ENCODE measurements around the gene LNX1.
A peak's percentile ranks its signal among the peaks of the same experiment; 100 is the strongest.
"Not testable (repeated sequence)": the region's sequence is repeated elsewhere in the genome, so short reads cannot be mapped to it uniquely, and the experiment has no call there.

Gene LNX1

GRCh38 chr4:53479736-53480525 is 111.4 kb downstream of the LNX1 start:
- no peak for TF ChIP-seq CTCF (IDR thresholded peaks at IDR 0.05)
- DNase-seq (ENCODE audit: low spot score), result no peak
- Histone ChIP-seq H3K27ac (no peak overlapping the region), H3K4me3 (no peak overlapping the region)

GRCh38 chr4:53478671-53479456 is 112.4 kb downstream of the LNX1 start:
- TF ChIP-seq CTCF (IDR thresholded peaks at IDR 0.05), result no peak
- no peak overlapping the region for H3K27ac ChIP-seq
- no peak overlapping the region for H3K4me3 ChIP-seq
- DNase-seq (ENCODE audit: low spot score), result no peak

GRCh38 chr4:53477636-53478035 is 113.7 kb downstream of the LNX1 start:
- Histone ChIP-seq H3K4me3 (no peak overlapping the region), H3K27ac (no peak overlapping the region)
- DNase-seq (ENCODE audit: low spot score), result no peak
- no peak for TF ChIP-seq CTCF (IDR thresholded peaks at IDR 0.05)

- H3K27ac ChIP-seq, result peak overlapping the region in 1 of 2 donors; percentile 42
- no peak overlapping the region for H3K4me3 ChIP-seq
- no peak for TF ChIP-seq CTCF (IDR thresholded peaks at IDR 0.05)
- DNase-seq (ENCODE audit: low spot score), result no peak
These were observed 114.2 kb downstream of the LNX1 start for GRCh38 chr4:53477038-53477565.

GRCh38 chr4:53476232-53477037 is 114.9 kb downstream of the LNX1 start:
- DNase-seq (ENCODE audit: low spot score), result peak; percentile 75
- Histone ChIP-seq H3K27ac (peak overlapping the region in 1 of 2 donors; percentile 42), H3K4me3 (no peak overlapping the region)
- TF ChIP-seq CTCF (IDR thresholded peaks at IDR 0.05), result no peak

- not testable (repeated sequence) for H3K27ac ChIP-seq; H3K4me3 ChIP-seq; DNase-seq (ENCODE audit: low spot score)
These were observed 124.7 kb downstream of the LNX1 start for GRCh38 chr4:53466576-53466975.

- H3K27ac ChIP-seq, result no peak overlapping the region
- no peak overlapping the region for H3K4me3 ChIP-seq
- TF ChIP-seq CTCF (IDR thresholded peaks at IDR 0.05), result no peak
- no peak for DNase-seq (ENCODE audit: low spot score)
These were observed 125.4 kb downstream of the LNX1 start for GRCh38 chr4:53465891-53466290.

All from coronary artery (tissue), 2 donors.